Uterus (tissue), 2 donors: ENCODE data around the gene SLC25A1.

Source experiments
- POLR2A ChIP-seq, 2 donors: fragments of 450-650 bp; IDR thresholded peaks; one replicate each; pipeline ENCODE4 v1.6.1; 2016; ENCODE audit warnings: antibody characterized with exemption in 2 of 2, mild to moderate bottlenecking in 1 of 2, moderate library complexity in 1 of 2
- TF ChIP-seq, protein P1 (sequence below), 4 experiments: fragments of 200-600 bp in 2 of 4; fragments of 450-650 bp in 2 of 4; sonication (generic) in 2 of 4; IDR thresholded peaks; one replicate each; pipeline ENCODE4 v1.5.1; 2016 to 2019; ENCODE audit warnings: antibody characterized with exemption in 4 of 4, mild to moderate bottlenecking in 2 of 4, moderate library complexity in 1 of 4

DNA sequence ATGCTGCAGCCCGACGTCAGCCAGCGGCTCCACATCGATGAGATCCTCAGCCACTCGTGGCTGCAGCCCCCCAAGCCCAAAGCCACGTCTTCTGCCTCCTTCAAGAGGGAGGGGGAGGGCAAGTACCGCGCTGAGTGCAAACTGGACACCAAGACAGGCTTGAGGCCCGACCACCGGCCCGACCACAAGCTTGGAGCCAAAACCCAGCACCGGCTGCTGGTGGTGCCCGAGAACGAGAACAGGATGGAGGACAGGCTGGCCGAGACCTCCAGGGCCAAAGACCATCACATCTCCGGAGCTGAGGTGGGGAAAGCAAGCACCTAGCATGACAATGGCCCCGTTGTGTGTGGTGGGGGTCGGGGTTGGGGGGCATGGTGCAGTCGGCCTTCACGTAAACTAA, 46.4 kb downstream of the SLC25A1 start:
- TF ChIP-seq, protein P1, sequence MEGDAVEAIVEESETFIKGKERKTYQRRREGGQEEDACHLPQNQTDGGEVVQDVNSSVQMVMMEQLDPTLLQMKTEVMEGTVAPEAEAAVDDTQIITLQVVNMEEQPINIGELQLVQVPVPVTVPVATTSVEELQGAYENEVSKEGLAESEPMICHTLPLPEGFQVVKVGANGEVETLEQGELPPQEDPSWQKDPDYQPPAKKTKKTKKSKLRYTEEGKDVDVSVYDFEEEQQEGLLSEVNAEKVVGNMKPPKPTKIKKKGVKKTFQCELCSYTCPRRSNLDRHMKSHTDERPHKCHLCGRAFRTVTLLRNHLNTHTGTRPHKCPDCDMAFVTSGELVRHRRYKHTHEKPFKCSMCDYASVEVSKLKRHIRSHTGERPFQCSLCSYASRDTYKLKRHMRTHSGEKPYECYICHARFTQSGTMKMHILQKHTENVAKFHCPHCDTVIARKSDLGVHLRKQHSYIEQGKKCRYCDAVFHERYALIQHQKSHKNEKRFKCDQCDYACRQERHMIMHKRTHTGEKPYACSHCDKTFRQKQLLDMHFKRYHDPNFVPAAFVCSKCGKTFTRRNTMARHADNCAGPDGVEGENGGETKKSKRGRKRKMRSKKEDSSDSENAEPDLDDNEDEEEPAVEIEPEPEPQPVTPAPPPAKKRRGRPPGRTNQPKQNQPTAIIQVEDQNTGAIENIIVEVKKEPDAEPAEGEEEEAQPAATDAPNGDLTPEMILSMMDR (IDR thresholded peaks at IDR 0.05): no peak
- TF ChIP-seq POLR2A (IDR thresholded peaks at IDR 0.05): no peak
